ENCODE data around the gene TCF21. TPM values are rescaled to one million over a fixed set of nuclear protein-coding genes. Genes with fewer than 3 reads are reported as not detected.

The TCF21 gene
- total RNA-seq, 1 donor from 2014 or later = 0.52 TPM

DNA sequence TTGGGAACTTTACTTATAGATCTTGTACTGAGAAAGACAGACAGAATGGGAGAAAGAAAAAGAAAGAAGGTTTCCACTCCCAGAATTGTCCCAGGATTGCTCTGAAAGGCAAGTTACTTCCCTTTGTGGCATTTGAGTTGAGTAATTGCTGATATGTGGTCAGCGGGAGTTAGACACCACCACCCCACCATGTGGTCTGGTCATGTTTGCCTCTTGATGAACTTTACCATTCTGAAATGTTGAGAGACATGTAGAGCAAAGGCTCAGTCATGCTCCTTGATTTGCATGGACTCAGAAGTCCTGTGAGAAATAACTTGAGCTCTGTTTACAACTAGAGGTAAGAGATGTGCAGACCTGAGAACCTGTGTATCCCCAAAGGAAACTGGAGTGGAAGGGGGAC is 17.1 kb downstream of the TCF21 start:
- Histone ChIP-seq H3K4me2 (ENCODE audit: low read length) (no peak overlapping the region), H3K27ac (ENCODE audit: low read depth, low read length) (no peak overlapping the region), H2AFZ (ENCODE audit: low read depth, low read length) (no peak overlapping the region), H3K4me3 (ENCODE audit: insufficient read depth, low read depth, low read length) (no peak overlapping the region), H4K20me1 (ENCODE audit: insufficient read depth, low read length) (no peaks in the 10 kb centered on the region), H3K9ac (ENCODE audit: low read length) (no peak overlapping the region), H3K9me3 (ENCODE audit: insufficient read depth, low read depth, low read length) (no peaks in the 10 kb centered on the region), H3K79me2 (ENCODE audit: insufficient read depth, low read length) (no peaks in the 10 kb centered on the region), H3K4me1 (ENCODE audit: insufficient read depth, low read length) (no peaks in the 10 kb centered on the region), H3K36me3 (ENCODE audit: insufficient read depth, low read length) (no peaks in the 10 kb centered on the region), H3K27me3 (ENCODE audit: insufficient read depth, low read length) (peaks cover 22% of the 10 kb centered on the region)
- Mint-ChIP-seq H3K9me3 (ENCODE audit: unreplicated experiment) (no peaks in the 10 kb centered on the region), H3K27me3 (ENCODE audit: low read depth, unreplicated experiment) (peaks cover 10% of the 10 kb centered on the region), H3K36me3 (ENCODE audit: low read depth, unreplicated experiment) (no peaks in the 10 kb centered on the region), H3K4me1 (ENCODE audit: low read depth, unreplicated experiment) (peaks cover 6% of the 10 kb centered on the region), H3K4me3 (ENCODE audit: unreplicated experiment) (no peak overlapping the region), H3K27ac (ENCODE audit: unreplicated experiment) (no peak overlapping the region)
- DNase-seq (ENCODE audit: low read depth) (no peak), FAIRE-seq (no peak)
- TF ChIP-seq CTCF (IDR thresholded peaks at IDR 0.05; ENCODE audit: insufficient read depth, low read depth, low read length) (no peak), EZH2 (IDR thresholded peaks at IDR 0.05; ENCODE audit: insufficient read depth, low read length) (no peak)

- no peaks in the 10 kb centered on the region for H3K4me1 Mint-ChIP-seq (ENCODE audit: low read depth, unreplicated experiment)
- Histone ChIP-seq H3K79me2 (ENCODE audit: insufficient read depth, low read length) (no peaks in the 10 kb centered on the region), H3K9ac (ENCODE audit: low read length) (peak overlapping the region; percentile 41), H4K20me1 (ENCODE audit: insufficient read depth, low read length) (no peaks in the 10 kb centered on the region), H3K36me3 (ENCODE audit: insufficient read depth, low read length) (no peaks in the 10 kb centered on the region), H3K4me3 (ENCODE audit: insufficient read depth, low read depth, low read length) (no peak overlapping the region), H3K9me3 (ENCODE audit: insufficient read depth, low read depth, low read length) (no peaks in the 10 kb centered on the region), H2AFZ (ENCODE audit: low read depth, low read length) (peak overlapping the region; percentile 57), H3K4me1 (ENCODE audit: insufficient read depth, low read length) (peaks cover 3% of the 10 kb centered on the region), H3K27ac (ENCODE audit: low read depth, low read length) (no peak overlapping the region), H3K4me2 (ENCODE audit: low read length) (peak overlapping the region; percentile 57), H3K27me3 (ENCODE audit: insufficient read depth, low read length) (no peaks in the 10 kb centered on the region)
- no peaks in the 10 kb centered on the region for H3K36me3 Mint-ChIP-seq (ENCODE audit: low read depth, unreplicated experiment)
- no peak overlapping the region for H3K4me3 Mint-ChIP-seq (ENCODE audit: unreplicated experiment)
- TF ChIP-seq EZH2 (IDR thresholded peaks at IDR 0.05; ENCODE audit: insufficient read depth, low read length) = no peak
- TF ChIP-seq CTCF (IDR thresholded peaks at IDR 0.05; ENCODE audit: insufficient read depth, low read depth, low read length) = peak; percentile 98
- no peaks in the 10 kb centered on the region for H3K27me3 Mint-ChIP-seq (ENCODE audit: low read depth, unreplicated experiment)
- FAIRE-seq = peak; percentile 88
- peak; percentile 59 for DNase-seq (ENCODE audit: low read depth)
- no peak overlapping the region for H3K27ac Mint-ChIP-seq (ENCODE audit: unreplicated experiment)
- H3K9me3 Mint-ChIP-seq (ENCODE audit: unreplicated experiment) = no peaks in the 10 kb centered on the region
Measured at GRCh38 chr6:133916650-133917151, 27.8 kb downstream of the TCF21 start.

GRCh38 chr6:133917781-133918180 is 28.9 kb downstream of the TCF21 start:
- H3K4me3 Mint-ChIP-seq (ENCODE audit: unreplicated experiment) = no peak overlapping the region
- no peak for DNase-seq (ENCODE audit: low read depth)
- no peak for FAIRE-seq

More at GRCh38 chr6:133917781-133918180, 28.9 kb downstream of the TCF21 start:
- Mint-ChIP-seq H3K9me3 (ENCODE audit: unreplicated experiment) (no peaks in the 10 kb centered on the region), H3K4me1 (ENCODE audit: low read depth, unreplicated experiment) (no peaks in the 10 kb centered on the region), H3K36me3 (ENCODE audit: low read depth, unreplicated experiment) (no peaks in the 10 kb centered on the region), H3K27ac (ENCODE audit: unreplicated experiment) (no peak overlapping the region), H3K27me3 (ENCODE audit: low read depth, unreplicated experiment) (no peaks in the 10 kb centered on the region)
- H4K20me1 ChIP-seq (ENCODE audit: insufficient read depth, low read length) = no peaks in the 10 kb centered on the region
- H3K4me2 ChIP-seq (ENCODE audit: low read length) = no peak overlapping the region
- no peak overlapping the region for H3K27ac ChIP-seq (ENCODE audit: low read depth, low read length)
- no peak overlapping the region for H3K4me3 ChIP-seq (ENCODE audit: insufficient read depth, low read depth, low read length)
- no peaks in the 10 kb centered on the region for H3K27me3 ChIP-seq (ENCODE audit: insufficient read depth, low read length)
- no peak overlapping the region for H3K9ac ChIP-seq (ENCODE audit: low read length)
- no peak overlapping the region for H2AFZ ChIP-seq (ENCODE audit: low read depth, low read length)
- H3K36me3 ChIP-seq (ENCODE audit: insufficient read depth, low read length) = no peaks in the 10 kb centered on the region
- H3K79me2 ChIP-seq (ENCODE audit: insufficient read depth, low read length) = no peaks in the 10 kb centered on the region
- H3K4me1 ChIP-seq (ENCODE audit: insufficient read depth, low read length) = peaks cover 3% of the 10 kb centered on the region
- TF ChIP-seq CTCF (IDR thresholded peaks at IDR 0.05; ENCODE audit: insufficient read depth, low read depth, low read length) (no peak), EZH2 (IDR thresholded peaks at IDR 0.05; ENCODE audit: insufficient read depth, low read length) (no peak)
- no peaks in the 10 kb centered on the region for H3K9me3 ChIP-seq (ENCODE audit: insufficient read depth, low read depth, low read length)
